OCI-LY3 (cell line): Measurements from ENCODE around the gene YBX2.
A peak's percentile ranks its signal among the peaks of the same experiment; 100 is the strongest.

ENCODE experiments used
- H2AFZ ChIP-seq: fragments of 200-600, 300-600 bp; shearing (Covaris generic); 2 replicates; pipeline ENCODE4 v1.6.0; 2014; ENCODE audit warnings: antibody characterized with exemption, low read depth, low read length
- H3K27ac ChIP-seq: fragments of 200-600, 300-600 bp; sonication (generic); 2 replicates; pipeline ENCODE4 v1.5.1; 2014; ENCODE audit warnings: mild to moderate bottlenecking, low read length, moderate library complexity, mixed read lengths
- H3K27me3 ChIP-seq: fragments of 200-600, 300-600 bp; sonication (generic); 2 replicates; pipeline ENCODE4 v1.6.1; 2014; ENCODE audit warnings: low read depth, low read length, mixed read lengths
- H3K36me3 ChIP-seq: fragments of 200-600, 300-600 bp; sonication (generic); replicated peaks from 2 replicates; pipeline ENCODE3; 2014; ENCODE audit warnings: low read depth, low read length, mixed read lengths
- H3K4me1 ChIP-seq: fragments of 300-600, 200-600 bp; sonication (generic); 2 replicates; pipeline ENCODE4 v1.6.1; 2014; ENCODE audit warnings: low read length, mixed read lengths
- H3K4me2 ChIP-seq: fragments of 200-600, 300-600 bp; sonication (generic); 2 replicates; pipeline ENCODE4 v1.6.1; 2014; ENCODE audit warnings: low read length, mixed read lengths
- H3K4me3 ChIP-seq: fragments of 300-600, 200-600 bp; sonication (generic); 2 replicates; pipeline ENCODE4 v1.5.1; 2014; ENCODE audit warnings: antibody characterized with exemption, mild to moderate bottlenecking, low read length, moderate library complexity
- H3K79me2 ChIP-seq: fragments of 300-600, 200-600 bp; shearing (Covaris generic); 2 replicates; pipeline ENCODE4 v1.6.1; 2014; ENCODE audit warnings: mild to moderate bottlenecking, low read length, mixed read lengths
- H3K9ac ChIP-seq: fragments of 300-600, 200-600 bp; shearing (Covaris generic); 2 replicates; pipeline ENCODE4 v1.6.0; 2014; ENCODE audit warnings: mild to moderate bottlenecking, low read length, moderate library complexity
- H3K9me3 ChIP-seq: fragments of 200-600, 300-600 bp; shearing (Covaris generic); 2 replicates; pipeline ENCODE4 v1.6.1; 2014; ENCODE audit warnings: low read length, mixed read lengths; ENCODE audit not compliant: insufficient read depth
- H4K20me1 ChIP-seq: fragments of 200-600, 300-600 bp; sonication (generic); 2 replicates; pipeline ENCODE4 v1.6.1; 2016; ENCODE audit warnings: low read length, mixed read lengths; ENCODE audit not compliant: insufficient read depth
- EZH2phosphoT487 ChIP-seq: fragments of 200-600 bp; shearing (Covaris generic); IDR thresholded peaks from 2 replicates; pipeline ENCODE4 v1.6.1; 2018; ENCODE audit warnings: antibody characterized with exemption, mixed run types, low read depth
- TF ChIP-seq, protein P1 (sequence below): fragments of 200-600, 300-600 bp; sonication (generic); IDR thresholded peaks from 2 replicates; pipeline ENCODE4 v1.5.1; 2014; ENCODE audit warnings: antibody characterized with exemption, low read length, low read depth

YBX2 gene

DNA sequence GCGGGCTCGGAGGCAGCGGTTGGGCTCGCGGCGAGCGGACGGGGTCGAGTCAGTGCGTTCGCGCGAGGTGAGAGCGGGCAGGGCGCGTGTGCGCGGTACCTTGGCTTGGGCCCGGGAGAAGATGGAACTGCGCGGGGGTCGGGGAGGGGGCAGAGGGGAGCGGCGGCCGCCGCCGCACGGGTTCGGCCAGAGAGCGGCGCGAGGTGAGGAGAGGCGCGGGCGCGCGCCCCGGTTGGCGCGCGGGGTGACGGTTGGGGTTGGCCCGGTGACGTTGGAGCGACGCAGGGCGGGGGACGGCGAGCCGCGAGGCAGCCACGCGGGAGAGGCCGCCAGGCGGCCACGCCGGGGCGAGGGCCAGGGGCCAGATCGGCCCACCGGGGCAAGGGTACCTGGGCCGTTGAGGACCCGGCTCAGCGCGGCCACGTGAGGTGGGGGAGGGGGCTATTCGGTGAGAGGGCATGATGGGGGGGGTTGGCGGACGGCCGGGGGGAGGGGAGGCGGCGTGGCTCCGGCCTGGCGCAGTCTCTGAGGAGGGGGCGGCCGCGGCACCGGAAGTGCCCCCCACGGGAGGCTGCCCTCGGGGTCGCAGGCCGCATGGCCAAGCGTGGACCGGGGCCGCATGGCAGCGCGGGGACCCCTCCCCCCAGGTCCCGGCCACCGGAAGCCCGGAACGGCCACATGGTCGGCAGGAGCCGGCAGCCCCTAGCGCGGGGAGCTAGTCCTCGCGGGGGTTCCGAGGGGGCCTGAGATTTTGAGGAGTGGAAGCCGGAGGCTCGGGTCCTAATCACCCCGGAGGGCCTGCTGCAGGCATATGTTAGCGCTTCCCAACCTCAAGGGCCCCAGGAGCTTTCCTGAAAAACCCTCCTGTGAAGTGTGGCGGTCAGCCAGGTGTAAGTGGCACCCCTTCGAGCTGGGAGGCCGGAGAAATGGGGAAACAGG, 13.5 kb upstream of the YBX2 start:
- no peaks in the 10 kb centered on the region for H3K27me3 ChIP-seq
- peak overlapping the region; percentile 98 for H3K4me2 ChIP-seq
- no peaks in the 10 kb centered on the region for H3K9me3 ChIP-seq
- H4K20me1 ChIP-seq, result peaks cover 37% of the 10 kb centered on the region
- no peak overlapping the region for H2AFZ ChIP-seq
- peaks cover 19% of the 10 kb centered on the region for H3K4me1 ChIP-seq
- peak overlapping the region; percentile 99 for H3K27ac ChIP-seq
- TF ChIP-seq EZH2phosphoT487, result no peak
- TF ChIP-seq, protein P1, sequence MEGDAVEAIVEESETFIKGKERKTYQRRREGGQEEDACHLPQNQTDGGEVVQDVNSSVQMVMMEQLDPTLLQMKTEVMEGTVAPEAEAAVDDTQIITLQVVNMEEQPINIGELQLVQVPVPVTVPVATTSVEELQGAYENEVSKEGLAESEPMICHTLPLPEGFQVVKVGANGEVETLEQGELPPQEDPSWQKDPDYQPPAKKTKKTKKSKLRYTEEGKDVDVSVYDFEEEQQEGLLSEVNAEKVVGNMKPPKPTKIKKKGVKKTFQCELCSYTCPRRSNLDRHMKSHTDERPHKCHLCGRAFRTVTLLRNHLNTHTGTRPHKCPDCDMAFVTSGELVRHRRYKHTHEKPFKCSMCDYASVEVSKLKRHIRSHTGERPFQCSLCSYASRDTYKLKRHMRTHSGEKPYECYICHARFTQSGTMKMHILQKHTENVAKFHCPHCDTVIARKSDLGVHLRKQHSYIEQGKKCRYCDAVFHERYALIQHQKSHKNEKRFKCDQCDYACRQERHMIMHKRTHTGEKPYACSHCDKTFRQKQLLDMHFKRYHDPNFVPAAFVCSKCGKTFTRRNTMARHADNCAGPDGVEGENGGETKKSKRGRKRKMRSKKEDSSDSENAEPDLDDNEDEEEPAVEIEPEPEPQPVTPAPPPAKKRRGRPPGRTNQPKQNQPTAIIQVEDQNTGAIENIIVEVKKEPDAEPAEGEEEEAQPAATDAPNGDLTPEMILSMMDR, result no peak
- H3K4me3 ChIP-seq, result peak overlapping the region; percentile 100
- H3K9ac ChIP-seq, result peak overlapping the region; percentile 100
- H3K79me2 ChIP-seq, result peaks cover 48% of the 10 kb centered on the region
- peaks cover 40% of the 10 kb centered on the region for H3K36me3 ChIP-seq

DNA sequence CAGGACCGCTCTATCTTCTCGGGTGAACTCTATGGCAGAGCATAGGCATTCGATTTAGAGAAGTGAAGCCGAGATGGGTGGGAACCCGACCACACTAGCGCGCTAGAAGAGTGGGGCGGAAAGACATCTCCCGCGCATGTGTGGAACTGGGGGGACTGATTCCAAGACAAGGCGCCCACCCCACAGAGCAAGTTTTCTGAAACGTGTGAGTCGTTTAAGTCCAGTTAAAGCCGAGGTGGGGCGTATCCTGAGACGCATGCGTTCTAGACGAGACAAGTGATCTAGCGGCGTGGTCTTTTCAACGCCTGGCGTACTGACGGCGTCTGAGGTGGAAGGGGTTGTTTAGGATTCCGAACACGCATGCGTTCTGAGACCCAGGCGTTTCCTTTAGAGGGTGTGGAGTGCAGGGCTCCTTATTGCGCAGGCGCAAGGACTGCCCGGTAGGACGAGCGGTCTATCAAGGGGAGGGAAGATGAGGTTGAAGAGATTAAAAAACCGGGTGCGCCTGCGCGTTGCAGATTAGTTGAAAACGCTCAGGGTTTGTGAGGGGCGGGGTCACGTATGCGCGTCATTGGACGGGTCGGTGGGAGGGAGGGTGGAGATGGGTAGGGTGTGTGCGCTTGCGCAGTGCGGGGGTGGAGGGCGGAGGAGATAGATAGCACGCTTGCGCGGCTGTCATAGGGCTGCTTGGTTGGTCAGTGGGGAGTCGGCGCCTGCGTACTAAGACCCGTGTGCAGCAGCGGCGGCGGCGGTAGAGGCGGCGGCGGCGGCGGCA, 12.7 kb upstream of the YBX2 start, which contains the start of gene EIF5A:
Gene EIF5A (plus strand): TSS at position 718 of the 775 bp plus-strand sequence. CDS start 2,008 bp downstream, outside the sequence.
- no peaks in the 10 kb centered on the region for H3K27me3 ChIP-seq
- H3K4me1 ChIP-seq, result peaks cover 19% of the 10 kb centered on the region
- H3K9ac ChIP-seq, result peak within 1 kb of the TSS; percentile 100
- H3K27ac ChIP-seq, result peak within 1 kb of the TSS; percentile 99
- H3K4me2 ChIP-seq, result peak within 1 kb of the TSS; percentile 98
- no peaks in the 10 kb centered on the region for H3K9me3 ChIP-seq
- TF ChIP-seq, protein P1, result no peak
- no peak for TF ChIP-seq EZH2phosphoT487
- peaks cover 33% of the 10 kb centered on the region for H3K36me3 ChIP-seq
- peaks cover 45% of the 10 kb centered on the region for H3K79me2 ChIP-seq
- peak within 1 kb of the TSS; percentile 61 for H2AFZ ChIP-seq
- peak within 1 kb of the TSS; percentile 100 for H3K4me3 ChIP-seq
- H4K20me1 ChIP-seq, result peaks cover 30% of the 10 kb centered on the region

DNA sequence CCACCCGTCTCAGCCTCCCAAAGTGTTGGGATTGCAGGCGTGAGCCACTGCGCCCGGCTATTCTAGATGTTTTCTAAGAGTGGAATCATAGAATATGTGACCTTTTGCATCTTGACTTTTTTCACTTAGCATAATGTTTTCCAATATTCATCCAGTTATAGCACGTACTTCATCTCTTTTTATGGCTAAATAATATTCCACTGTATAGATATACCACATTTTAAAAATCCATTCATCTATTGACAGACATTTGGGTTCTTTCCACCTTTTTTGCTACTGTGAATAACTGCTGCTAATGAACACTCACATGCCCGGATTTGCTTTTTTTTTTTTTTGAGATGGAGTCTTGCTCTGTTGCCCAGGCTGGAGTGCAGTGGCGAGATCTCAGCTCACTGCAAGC, 9.7 kb upstream of the YBX2 start:
- H3K79me2 ChIP-seq, result peaks cover 18% of the 10 kb centered on the region
- peaks cover 9% of the 10 kb centered on the region for H3K36me3 ChIP-seq
- H4K20me1 ChIP-seq, result peaks cover 9% of the 10 kb centered on the region
- no peak for TF ChIP-seq EZH2phosphoT487
- TF ChIP-seq, protein P1, result no peak
- no peaks in the 10 kb centered on the region for H3K9me3 ChIP-seq
- H3K4me3 ChIP-seq, result no peak overlapping the region
- H3K27me3 ChIP-seq, result no peaks in the 10 kb centered on the region
- peaks cover 2% of the 10 kb centered on the region for H3K4me1 ChIP-seq
- no peak overlapping the region for H3K9ac ChIP-seq
- H2AFZ ChIP-seq, result no peak overlapping the region
- H3K4me2 ChIP-seq, result no peak overlapping the region
- no peak overlapping the region for H3K27ac ChIP-seq
